AG10803 (cell line): ENCODE measurements around the gene TBC1D24.
A peak's percentile ranks its signal among the peaks of the same experiment; 100 is the strongest.

ENCODE experiments used
- DNase-seq: peaks from one replicate; pipeline ENCODE4 v3.0.0; 2010; ENCODE audit warnings: low read depth
- H3K4me3 ChIP-seq: 2 replicates; pipeline ENCODE4 v1.5.1; 2011; ENCODE audit warnings: mild to moderate bottlenecking, low read length, control low read depth
- TF ChIP-seq, protein P1 (sequence below): conservative IDR thresholded peaks from 2 replicates; pipeline ENCODE4 v1.5.1; 2011; ENCODE audit warnings: mild to moderate bottlenecking, low read length, control low read depth, inconsistent platforms

The TBC1D24 gene

GRCh38 chr16:2464333-2464732 lies 10.6 kb upstream of the TBC1D24 start:
- DNase-seq, result no peak
- TF ChIP-seq, protein P1, sequence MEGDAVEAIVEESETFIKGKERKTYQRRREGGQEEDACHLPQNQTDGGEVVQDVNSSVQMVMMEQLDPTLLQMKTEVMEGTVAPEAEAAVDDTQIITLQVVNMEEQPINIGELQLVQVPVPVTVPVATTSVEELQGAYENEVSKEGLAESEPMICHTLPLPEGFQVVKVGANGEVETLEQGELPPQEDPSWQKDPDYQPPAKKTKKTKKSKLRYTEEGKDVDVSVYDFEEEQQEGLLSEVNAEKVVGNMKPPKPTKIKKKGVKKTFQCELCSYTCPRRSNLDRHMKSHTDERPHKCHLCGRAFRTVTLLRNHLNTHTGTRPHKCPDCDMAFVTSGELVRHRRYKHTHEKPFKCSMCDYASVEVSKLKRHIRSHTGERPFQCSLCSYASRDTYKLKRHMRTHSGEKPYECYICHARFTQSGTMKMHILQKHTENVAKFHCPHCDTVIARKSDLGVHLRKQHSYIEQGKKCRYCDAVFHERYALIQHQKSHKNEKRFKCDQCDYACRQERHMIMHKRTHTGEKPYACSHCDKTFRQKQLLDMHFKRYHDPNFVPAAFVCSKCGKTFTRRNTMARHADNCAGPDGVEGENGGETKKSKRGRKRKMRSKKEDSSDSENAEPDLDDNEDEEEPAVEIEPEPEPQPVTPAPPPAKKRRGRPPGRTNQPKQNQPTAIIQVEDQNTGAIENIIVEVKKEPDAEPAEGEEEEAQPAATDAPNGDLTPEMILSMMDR, result no peak
- H3K4me3 ChIP-seq, result no peak overlapping the region

DNA sequence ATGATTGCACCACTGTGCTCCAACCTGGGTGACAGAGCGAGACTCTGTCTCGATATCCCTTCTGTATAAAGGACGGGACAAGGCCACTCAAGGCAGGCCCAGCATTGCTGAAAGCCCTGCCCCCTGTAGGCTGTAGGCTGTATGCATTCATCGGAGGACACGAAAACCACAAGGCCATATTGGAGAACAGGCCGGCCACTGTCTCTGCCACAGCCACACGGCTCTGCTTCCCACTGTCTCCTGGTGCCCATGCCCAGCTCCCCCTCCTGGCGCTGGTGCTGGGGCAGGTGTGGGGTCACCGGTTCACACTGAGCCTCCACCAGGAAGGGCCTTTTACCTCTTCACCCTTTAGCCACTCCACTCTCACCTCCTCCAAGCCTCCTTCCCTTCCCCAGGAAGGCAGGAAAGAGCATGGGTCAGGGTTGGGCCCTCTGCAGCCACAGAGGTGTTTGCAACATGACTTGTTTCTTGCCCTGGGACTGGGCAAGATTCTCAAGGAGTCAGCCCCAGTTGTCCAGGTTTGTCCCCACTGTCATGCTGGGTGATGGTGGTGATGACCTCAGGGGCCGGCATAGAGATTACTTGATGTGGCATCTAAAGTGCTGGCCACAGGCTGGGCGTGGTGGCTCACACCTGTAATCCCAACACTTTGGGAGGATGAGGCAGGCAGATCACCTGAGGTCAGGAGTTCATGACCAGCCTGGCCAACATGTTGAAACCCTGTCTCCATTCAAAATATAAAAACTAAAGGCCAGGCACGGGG lies 9.1 kb upstream of the TBC1D24 start:
- no peak for DNase-seq
- TF ChIP-seq, protein P1, result peak; percentile 22
- no peak overlapping the region for H3K4me3 ChIP-seq

DNA sequence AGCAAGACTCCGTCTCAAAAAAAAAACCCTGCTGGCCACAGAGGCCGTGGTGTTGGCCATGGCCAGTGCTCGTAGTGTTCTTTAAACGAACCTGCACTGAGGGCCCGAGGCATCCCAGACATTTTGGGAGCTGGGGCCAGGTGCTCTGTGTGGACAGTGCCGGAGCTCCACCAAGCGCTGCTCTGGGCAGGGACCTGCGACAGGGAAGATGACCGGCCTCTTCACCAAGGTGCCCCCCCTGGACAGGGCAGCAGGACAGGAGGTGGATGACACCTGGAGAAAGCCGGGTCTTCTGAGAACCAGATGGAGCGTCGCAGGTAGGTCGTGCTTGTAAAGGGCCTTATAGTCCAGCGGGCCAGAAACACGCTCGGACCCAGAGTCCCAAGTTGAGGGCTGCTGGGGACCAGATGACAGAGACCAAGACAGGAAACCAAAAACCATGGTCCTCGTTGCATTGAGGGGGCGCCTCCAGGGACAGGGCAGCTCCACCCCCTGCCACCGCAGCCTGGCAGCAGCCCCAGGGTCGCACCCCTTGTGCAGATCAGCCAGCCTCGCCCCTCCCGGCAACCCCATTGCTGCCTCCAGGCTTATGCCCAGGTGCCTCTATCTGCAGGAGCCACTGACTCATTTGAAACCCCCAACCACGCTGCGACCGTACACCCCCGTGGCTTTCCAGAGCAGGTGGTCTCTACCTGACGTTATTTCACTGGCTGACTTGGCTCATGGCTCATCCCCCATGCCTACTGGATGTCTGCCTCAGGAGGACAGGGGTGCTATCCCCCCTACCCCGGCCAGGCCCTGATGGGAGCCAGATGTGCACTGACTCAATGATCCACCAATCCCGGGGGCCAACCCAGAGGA lies 8.0 kb upstream of the TBC1D24 start:
- H3K4me3 ChIP-seq, result peak overlapping the region; percentile 53
- TF ChIP-seq, protein P1, result no peak
- no peak for DNase-seq

DNA sequence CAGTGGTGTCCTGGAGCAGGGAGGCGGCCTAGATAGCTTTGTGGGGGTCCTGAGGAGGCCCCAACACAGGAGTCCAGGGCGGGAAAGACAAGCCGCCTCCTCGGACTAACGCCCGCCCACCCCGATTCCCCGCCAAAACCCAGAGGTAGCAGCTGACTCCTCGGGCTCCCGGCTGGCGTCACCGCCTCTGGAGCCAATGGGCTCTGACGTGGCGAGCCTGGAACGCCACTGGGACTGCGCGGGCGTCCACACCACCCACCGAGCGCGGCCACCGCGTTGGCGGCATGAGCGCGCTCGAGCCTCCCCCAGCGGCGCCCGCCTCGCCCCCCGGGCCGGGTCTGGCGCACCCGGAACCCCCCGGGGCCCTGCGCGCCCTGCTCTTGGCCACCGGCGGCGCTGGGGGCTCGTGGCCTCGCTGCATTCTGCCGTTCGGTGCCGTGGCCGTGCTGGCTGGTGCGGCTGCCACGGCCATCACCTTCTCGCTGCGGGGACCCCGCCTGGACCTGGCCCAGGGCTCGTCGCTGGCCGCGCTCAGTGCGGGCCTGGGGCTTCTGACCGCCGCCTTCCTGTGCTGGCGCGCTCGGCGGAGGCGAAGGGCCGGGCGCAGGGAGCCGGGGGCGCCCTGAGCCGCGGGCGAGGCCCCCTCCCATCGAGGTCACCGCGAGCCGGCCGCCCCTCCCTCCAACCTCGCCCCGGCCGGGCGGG lies 7.2 kb upstream of the TBC1D24 start:
- peak overlapping the region; percentile 53 for H3K4me3 ChIP-seq
- TF ChIP-seq, protein P1, result no peak
- DNase-seq, result peak; percentile 61

GRCh38 chr16:2468233-2468724 lies 6.6 kb upstream of the TBC1D24 start:
- H3K4me3 ChIP-seq, result peak overlapping the region; percentile 53
- TF ChIP-seq, protein P1, result no peak
- no peak for DNase-seq

GRCh38 chr16:2468725-2469398 lies 6.1 kb upstream of the TBC1D24 start:
- TF ChIP-seq, protein P1, result no peak
- no peak for DNase-seq
- no peak overlapping the region for H3K4me3 ChIP-seq
